ENCODE data around the gene SMARCC1.

Gene SMARCC1

DNA sequence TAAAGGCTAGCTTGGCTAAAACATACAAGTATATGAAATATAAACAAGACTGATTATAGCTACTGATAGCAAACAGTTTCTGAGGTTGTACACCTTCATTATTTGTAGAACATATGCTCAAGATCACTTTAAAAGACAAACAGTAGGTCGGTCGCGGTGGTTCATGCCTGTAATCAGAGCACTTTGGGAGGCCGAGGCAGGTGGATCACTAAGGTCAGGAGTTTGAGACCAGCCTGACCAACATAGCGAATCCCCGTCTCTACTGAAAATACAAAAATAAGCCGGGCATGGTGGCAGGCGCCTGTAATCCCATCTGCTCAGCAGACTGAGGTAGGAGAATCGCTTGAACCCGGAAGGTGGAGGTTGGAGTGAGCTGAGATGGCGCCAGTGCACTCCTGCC, 80.3 kb downstream of the SMARCC1 start:
- Histone ChIP-seq H3K4me1 (ENCODE audit: insufficient read depth, low read length) (no peaks in the 10 kb centered on the region), H3K36me3 (ENCODE audit: insufficient read depth, low read length) (peaks cover 17% of the 10 kb centered on the region), H3K9ac (ENCODE audit: low read depth, low read length) (no peak overlapping the region), H3K9me3 (ENCODE audit: control insufficient read depth, insufficient read depth, low read length) (no peaks in the 10 kb centered on the region)

DNA sequence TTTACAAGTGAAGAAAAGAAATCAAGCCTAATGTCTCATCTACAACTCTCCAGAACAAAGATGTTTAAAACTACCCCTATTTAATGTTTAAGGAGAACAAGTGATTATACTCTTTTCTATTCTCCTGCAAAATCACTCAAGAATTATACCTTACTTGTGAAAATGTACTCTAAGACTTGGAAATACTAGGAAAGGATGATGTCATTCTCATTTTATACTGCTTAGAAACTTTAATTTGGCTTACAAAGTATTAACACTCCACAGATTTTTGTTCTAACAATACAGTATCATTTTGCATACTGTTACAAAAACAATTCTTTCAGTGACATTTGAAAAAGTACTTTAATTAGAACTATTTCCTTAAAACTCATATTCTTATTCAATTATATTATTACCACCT, 89.5 kb downstream of the SMARCC1 start:
- Histone ChIP-seq H3K4me1 (ENCODE audit: insufficient read depth, low read length) (no peaks in the 10 kb centered on the region), H3K9ac (ENCODE audit: low read depth, low read length) (no peak overlapping the region), H3K9me3 (ENCODE audit: control insufficient read depth, insufficient read depth, low read length) (no peaks in the 10 kb centered on the region), H3K36me3 (ENCODE audit: insufficient read depth, low read length) (peaks cover 11% of the 10 kb centered on the region; the same call in 1 of the 2 replicates)

DNA sequence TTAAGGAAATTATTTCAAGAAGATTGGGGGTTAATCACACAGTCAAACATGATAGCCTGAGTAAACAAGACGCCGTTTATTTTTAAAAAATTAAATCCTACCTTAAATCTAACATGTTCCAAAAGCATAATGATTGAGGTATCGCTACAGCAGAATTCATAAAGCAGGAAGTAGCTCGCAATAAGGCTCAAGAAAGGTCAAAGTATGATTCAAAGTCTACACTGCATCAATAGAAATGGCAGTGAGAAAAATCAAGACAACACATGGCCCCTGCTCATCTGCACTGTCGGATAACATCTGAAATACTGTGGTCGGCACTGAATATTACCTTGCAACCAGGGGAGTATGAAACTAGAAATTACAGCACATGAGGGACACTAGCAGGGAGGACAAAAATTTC, 93.2 kb downstream of the SMARCC1 start:
- peaks cover 21% of the 10 kb centered on the region; the same call in 1 of the 2 replicates for H3K36me3 ChIP-seq (ENCODE audit: insufficient read depth, low read length)

DNA sequence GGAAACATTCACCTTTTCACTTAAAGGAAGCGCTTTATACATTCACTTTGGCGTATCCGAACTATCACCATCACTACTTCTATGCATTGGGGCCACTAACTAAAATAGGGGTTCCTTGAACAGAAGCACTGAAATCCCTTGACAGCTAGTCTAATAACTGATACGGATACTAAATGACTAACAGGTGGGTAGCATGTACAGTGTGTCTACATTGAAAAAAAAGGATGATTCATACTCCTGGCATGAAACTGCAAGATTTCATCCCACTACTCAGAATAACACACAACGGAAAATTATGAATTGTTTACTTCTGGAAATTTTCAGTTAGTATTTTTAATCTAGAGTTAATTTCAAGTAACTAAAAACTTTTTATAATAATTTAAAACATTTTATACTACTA, 96.7 kb downstream of the SMARCC1 start:
- Histone ChIP-seq H3K9ac (ENCODE audit: low read depth, low read length) (no peak overlapping the region), H3K4me1 (ENCODE audit: insufficient read depth, low read length) (no peaks in the 10 kb centered on the region), H3K36me3 (ENCODE audit: insufficient read depth, low read length) (peaks cover 17% of the 10 kb centered on the region), H3K9me3 (ENCODE audit: control insufficient read depth, insufficient read depth, low read length) (no peaks in the 10 kb centered on the region)

More for the DNA sequence above, 93.2 kb downstream of the SMARCC1 start:
- no peaks in the 10 kb centered on the region for H3K9me3 ChIP-seq (ENCODE audit: control insufficient read depth, insufficient read depth, low read length)
- no peak overlapping the region for H3K9ac ChIP-seq (ENCODE audit: low read depth, low read length)
- no peaks in the 10 kb centered on the region for H3K4me1 ChIP-seq (ENCODE audit: insufficient read depth, low read length)

DNA sequence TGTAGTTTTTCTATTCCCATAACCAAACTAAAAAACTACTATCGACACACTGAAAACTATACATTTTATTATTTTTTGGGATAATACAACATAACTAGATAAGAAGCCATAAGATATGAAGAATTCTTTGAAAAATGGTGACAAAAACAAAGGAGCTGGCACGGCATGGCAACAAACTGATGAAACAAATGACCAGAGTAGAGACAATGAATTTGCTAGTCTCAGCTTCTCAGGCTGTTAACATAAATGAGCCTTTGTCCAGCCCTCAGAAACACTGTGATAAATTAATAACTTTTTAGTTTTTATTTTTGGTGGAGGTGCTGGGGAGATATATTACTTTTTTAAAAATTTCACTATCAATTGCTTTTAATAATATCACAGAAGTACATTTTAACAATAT, 100.7 kb downstream of the SMARCC1 start:
- Histone ChIP-seq H3K36me3 (ENCODE audit: insufficient read depth, low read length) (peaks cover 37% of the 10 kb centered on the region), H3K9ac (ENCODE audit: low read depth, low read length) (no peak overlapping the region), H3K4me1 (ENCODE audit: insufficient read depth, low read length) (no peaks in the 10 kb centered on the region), H3K9me3 (ENCODE audit: control insufficient read depth, insufficient read depth, low read length) (no peaks in the 10 kb centered on the region)

DNA sequence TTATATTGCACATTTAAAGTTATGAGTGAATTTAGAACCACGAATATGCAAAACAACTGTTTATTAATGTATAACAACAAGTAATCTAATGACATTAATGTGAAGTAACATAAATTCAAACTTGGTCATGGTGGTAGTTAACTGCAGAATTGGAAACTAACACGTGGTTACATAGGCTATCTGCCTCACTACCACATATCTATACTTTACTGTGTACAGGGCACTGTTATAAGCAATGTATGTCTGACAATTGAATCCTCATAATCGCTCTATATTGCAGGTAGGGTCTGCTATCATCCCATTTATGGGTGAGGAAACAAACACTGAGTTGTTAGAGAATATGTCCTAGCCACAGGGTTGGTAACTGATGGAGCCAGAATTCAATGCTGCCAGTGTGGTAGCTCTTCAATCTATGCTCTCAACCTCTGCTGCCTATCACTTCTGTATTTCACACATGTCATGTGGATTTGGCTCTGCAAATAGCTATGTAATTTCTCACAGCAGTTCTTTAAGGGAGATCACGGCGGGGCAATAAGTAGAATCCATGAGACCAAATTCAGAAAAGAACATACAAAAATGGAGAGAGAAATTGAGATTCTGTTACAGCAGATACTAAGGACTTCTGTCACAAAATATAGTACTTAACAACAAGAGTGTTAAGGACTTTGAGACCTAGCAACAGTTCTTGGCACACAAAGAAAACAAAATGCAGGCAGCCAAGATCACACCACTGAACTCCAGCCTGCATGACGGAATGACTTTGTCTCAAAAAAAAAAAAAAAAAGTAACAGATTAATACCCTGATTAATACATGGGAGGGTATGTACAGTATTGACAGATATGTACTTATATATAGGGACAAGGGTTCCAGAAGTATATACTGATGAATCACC, 103.0 kb downstream of the SMARCC1 start:
- Histone ChIP-seq H3K9me3 (ENCODE audit: control insufficient read depth, insufficient read depth, low read length) (no peaks in the 10 kb centered on the region), H3K4me1 (ENCODE audit: insufficient read depth, low read length) (no peaks in the 10 kb centered on the region), H3K36me3 (ENCODE audit: insufficient read depth, low read length) (peaks cover 38% of the 10 kb centered on the region), H3K9ac (ENCODE audit: low read depth, low read length) (no peak overlapping the region)

DNA sequence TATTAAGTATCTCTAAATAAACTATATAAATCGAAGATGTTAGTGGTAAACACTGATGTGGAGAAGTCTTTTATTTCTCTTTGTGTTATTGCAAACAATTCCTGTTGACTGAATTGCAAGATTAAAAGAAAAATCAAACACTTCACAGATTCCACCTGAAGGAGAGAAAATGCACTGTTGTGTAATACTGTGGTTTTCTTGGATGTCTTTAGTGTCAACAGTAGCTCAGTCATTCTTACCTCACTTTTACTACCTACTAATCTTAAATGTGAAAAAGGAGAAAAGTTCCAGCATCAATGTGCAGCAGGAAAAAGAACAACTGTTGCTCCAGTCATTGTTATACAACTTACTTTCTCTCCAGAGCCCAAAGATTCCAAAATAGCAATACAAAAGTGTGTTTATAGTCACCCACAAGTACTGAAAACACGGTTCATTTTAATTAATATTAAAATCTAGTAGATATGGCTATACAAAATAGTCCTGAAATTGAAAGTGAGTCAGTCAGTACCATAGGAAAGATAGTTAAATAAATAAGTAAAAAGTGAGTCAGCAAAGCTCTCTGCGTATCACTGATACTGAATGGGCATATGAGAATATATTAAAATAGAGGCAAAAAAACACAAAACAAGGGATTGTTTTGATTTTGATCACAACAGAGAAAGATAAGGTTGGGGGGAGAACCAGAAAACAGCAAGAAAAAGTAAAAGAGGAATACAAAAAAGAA, 112.5 kb downstream of the SMARCC1 start:
- Histone ChIP-seq H3K4me1 (ENCODE audit: insufficient read depth, low read length) (no peaks in the 10 kb centered on the region), H3K36me3 (ENCODE audit: insufficient read depth, low read length) (peaks cover 17% of the 10 kb centered on the region), H3K9ac (ENCODE audit: low read depth, low read length) (no peak overlapping the region), H3K9me3 (ENCODE audit: control insufficient read depth, insufficient read depth, low read length) (no peaks in the 10 kb centered on the region)

DNA sequence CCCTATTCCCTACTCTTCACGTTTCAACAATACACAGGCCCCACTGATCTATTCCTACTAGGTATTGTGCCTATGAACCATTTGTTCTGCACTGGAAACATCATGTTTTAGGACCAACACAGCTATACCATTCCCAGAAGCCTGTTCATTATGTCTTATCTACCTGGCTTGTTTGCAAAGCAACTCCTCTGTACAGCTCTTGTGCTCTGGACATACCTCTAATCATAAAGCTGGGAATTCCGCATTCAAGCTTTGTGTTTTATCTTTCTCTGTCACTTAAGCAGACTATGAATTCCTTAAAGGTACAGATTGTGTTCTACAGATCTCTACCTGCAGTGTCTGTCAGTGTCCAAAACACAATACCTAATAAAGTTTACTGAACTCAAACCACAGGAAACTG, 115.6 kb downstream of the SMARCC1 start:
- Histone ChIP-seq H3K9me3 (ENCODE audit: control insufficient read depth, insufficient read depth, low read length) (no peaks in the 10 kb centered on the region), H3K4me1 (ENCODE audit: insufficient read depth, low read length) (no peaks in the 10 kb centered on the region), H3K36me3 (ENCODE audit: insufficient read depth, low read length) (peaks cover 14% of the 10 kb centered on the region), H3K9ac (ENCODE audit: low read depth, low read length) (no peak overlapping the region)

DNA sequence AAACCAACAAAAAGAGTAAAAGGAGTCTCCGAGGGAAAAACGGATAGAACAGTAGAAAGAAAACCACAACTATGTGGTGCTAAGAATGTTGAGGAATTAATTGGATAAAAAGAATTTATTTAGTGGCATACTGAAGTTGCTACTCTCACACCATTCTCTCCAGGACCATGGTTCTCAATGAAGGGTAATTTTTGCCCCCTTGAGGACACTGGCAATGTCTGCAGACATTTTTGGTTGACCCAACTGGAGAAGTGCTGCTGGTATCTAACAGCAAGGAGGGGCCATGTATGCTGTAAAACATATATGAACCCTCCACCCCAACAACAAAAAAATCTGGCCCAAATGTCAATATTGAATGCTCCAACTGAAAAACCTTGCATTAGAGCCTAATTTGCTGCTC, 117.2 kb downstream of the SMARCC1 start:
- H3K9ac ChIP-seq (ENCODE audit: low read depth, low read length), result no peak overlapping the region
- H3K4me1 ChIP-seq (ENCODE audit: insufficient read depth, low read length), result no peaks in the 10 kb centered on the region
- H3K36me3 ChIP-seq (ENCODE audit: insufficient read depth, low read length), result peaks cover 14% of the 10 kb centered on the region
- H3K9me3 ChIP-seq (ENCODE audit: control insufficient read depth, insufficient read depth, low read length), result 0 out of 2 replicates have a peak, but pooled peaks cover under 1% of the 10 kb centered on the region

DNA sequence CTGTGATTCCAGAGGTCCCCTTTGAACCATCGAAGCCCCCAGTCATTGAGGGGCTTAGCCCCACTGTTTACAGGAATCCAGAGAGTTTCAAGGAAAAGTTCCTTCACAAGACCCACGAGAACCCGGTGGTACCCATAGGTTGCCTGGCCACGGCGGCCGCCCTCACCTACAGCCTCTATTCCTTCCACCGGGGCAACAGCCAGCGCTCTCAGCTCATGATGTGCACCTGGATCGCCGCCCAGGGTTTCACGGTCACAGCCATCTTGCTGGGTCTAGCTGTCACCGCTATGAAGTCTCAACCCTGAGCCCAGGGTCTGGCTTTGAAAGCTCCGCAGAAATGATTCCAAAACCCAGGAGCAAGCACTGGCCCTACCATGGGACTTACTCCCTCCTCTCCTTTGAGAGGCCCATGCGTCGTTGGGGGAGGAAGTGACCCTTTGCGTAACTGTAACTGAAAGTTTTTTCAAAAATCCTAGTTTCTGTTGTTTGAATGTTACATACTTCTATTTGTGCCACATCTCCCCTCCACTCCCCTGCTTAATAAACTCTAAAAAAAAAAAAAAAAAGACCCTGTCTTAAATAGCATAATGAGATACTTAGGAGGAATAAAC, 118.0 kb downstream of the SMARCC1 start:
- no peaks in the 10 kb centered on the region for H3K4me1 ChIP-seq (ENCODE audit: insufficient read depth, low read length)
- H3K9ac ChIP-seq (ENCODE audit: low read depth, low read length), result no peak overlapping the region
- 0 out of 2 replicates have a peak, but pooled peaks cover 4% of the 10 kb centered on the region for H3K9me3 ChIP-seq (ENCODE audit: control insufficient read depth, insufficient read depth, low read length)
- H3K36me3 ChIP-seq (ENCODE audit: insufficient read depth, low read length), result peaks cover 14% of the 10 kb centered on the region; the same call in 1 of the 2 replicates

DNA sequence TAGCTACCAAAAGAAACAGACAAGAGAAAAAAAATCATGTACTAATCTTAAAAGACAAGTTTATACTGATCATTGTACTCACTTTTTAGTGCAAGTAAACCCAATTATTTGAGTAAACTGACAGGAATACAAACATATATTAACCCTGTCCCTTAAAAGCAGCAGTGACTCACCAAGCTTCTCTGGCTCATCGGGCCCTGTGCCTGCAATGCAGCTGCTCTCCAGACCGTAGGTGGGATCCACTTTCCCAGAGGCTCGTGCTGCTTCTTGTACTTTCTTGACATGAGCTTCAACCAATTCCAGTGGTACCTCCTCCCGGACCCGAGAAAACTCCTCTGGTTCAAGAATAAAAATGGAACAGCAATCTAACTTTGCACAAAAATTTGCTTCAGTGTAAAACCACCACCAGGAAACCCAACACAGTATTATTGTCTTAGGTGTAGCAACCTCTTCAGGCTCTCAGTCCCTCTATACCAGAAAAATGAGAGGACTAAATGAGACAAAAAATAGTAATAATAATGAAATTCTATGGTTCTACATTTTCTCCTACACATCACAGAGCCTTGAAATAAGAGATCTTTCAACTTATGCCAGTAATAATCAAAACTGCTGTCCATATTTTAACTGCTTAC, 120.5 kb downstream of the SMARCC1 start:
- H3K36me3 ChIP-seq (ENCODE audit: insufficient read depth, low read length), result 0 out of 2 replicates have a peak, but pooled peaks cover 10% of the 10 kb centered on the region
- H3K9me3 ChIP-seq (ENCODE audit: control insufficient read depth, insufficient read depth, low read length), result peaks cover 12% of the 10 kb centered on the region
- no peaks in the 10 kb centered on the region for H3K4me1 ChIP-seq (ENCODE audit: insufficient read depth, low read length)
- H3K9ac ChIP-seq (ENCODE audit: low read depth, low read length), result no peak overlapping the region

DNA sequence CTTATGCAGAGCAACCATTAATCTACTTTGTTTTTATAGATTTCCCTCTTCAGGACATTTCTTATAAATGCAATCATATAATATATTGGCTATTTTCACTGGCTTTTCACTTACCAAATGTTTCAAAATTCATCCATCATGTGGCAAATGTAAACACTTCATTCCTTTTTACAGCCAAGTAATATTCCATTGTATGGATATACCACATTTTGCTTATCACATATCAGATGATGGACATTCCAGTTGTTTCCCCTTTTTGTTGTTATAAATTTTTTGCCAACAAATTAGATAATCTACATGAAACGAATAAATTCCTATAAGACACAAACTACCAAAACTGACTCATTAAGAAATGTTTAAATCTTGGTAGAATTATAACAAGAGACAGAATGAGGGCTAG, 123.2 kb downstream of the SMARCC1 start:
- Histone ChIP-seq H3K4me1 (ENCODE audit: insufficient read depth, low read length) (no peaks in the 10 kb centered on the region), H3K9ac (ENCODE audit: low read depth, low read length) (no peak overlapping the region), H3K9me3 (ENCODE audit: control insufficient read depth, insufficient read depth, low read length) (peaks cover 12% of the 10 kb centered on the region), H3K36me3 (ENCODE audit: insufficient read depth, low read length) (peaks cover 10% of the 10 kb centered on the region)

DNA sequence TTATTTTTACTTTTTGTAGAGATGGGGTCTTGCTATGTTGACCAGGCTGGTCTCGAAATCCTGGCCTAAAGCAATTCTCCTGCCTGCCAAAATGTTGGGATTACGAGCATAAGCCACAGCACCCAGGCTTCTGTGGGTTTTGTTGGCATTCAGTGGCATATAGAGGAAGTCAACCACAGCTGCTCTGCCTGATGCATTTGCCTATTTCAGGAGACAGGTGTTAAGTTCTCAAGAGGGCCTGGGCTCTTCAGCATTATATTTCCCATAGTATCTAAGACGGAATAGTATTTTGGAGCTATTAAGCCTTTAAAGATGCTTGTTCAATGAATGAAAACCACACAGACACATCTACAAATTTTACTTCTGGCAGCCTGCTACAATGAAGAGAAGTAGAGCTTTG, 129.6 kb downstream of the SMARCC1 start:
- Histone ChIP-seq H3K9ac (ENCODE audit: low read depth, low read length) (no peak overlapping the region), H3K4me1 (ENCODE audit: insufficient read depth, low read length) (no peaks in the 10 kb centered on the region), H3K36me3 (ENCODE audit: insufficient read depth, low read length) (peaks cover 7% of the 10 kb centered on the region), H3K9me3 (ENCODE audit: control insufficient read depth, insufficient read depth, low read length) (no peaks in the 10 kb centered on the region)

DNA sequence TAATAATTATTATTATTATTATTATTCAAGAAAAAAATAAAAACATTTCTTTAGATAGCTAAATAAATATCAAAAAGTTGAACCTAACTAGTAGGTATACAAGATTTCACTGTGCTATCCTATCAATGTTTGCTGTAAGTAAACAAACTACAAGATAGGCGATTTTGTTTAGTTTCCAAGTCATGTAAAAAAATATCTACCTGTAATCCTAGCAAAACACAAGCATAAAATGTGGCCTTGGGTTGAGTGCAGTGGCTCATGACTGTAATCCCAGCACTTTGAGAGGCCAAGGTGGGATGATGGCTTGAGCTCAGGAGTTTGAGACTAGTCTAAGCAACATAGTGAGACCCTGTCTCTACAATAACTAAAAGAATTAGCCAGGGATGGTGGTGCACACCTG, 131.4 kb downstream of the SMARCC1 start:
- H3K36me3 ChIP-seq (ENCODE audit: insufficient read depth, low read length), result peaks cover 7% of the 10 kb centered on the region
- H3K4me1 ChIP-seq (ENCODE audit: insufficient read depth, low read length), result no peaks in the 10 kb centered on the region
- no peaks in the 10 kb centered on the region for H3K9me3 ChIP-seq (ENCODE audit: control insufficient read depth, insufficient read depth, low read length)
- no peak overlapping the region for H3K9ac ChIP-seq (ENCODE audit: low read depth, low read length)
